Measurements from ENCODE around the gene CREBL2.
"Not testable (repeated sequence)": the region's sequence is repeated elsewhere in the genome, so short reads cannot be mapped to it uniquely, and the experiment has no call there.

The CREBL2 gene

GRCh38 chr12:12598864-12599263 lies 12.8 kb upstream of the CREBL2 start:
- no peak for DNase-seq (ENCODE audit: low read depth, low spot score)

- no peak for DNase-seq (ENCODE audit: low read depth, low spot score)
These were observed 11.7 kb upstream of the CREBL2 start for GRCh38 chr12:12599750-12600643.

- DNase-seq (ENCODE audit: low read depth, low spot score): no peak
These were observed 11.0 kb upstream of the CREBL2 start for GRCh38 chr12:12600659-12601058.

- DNase-seq (ENCODE audit: low read depth, low spot score): no peak
These were observed 6.9 kb upstream of the CREBL2 start for GRCh38 chr12:12604740-12605139.

- no peak for DNase-seq (ENCODE audit: low read depth, low spot score)
These were observed 4.7 kb upstream of the CREBL2 start for GRCh38 chr12:12606781-12607589.

- DNase-seq (ENCODE audit: low read depth, low spot score): no peak
These were observed 3.1 kb upstream of the CREBL2 start for GRCh38 chr12:12608557-12608957.

GRCh38 chr12:12609692-12610091 lies 2.0 kb upstream of the CREBL2 start:
- no peak for DNase-seq (ENCODE audit: low read depth, low spot score)

GRCh38 chr12:12610711-12611110 lies 965 bp upstream of the CREBL2 start:
- no peak for DNase-seq (ENCODE audit: low read depth, low spot score)

- DNase-seq (ENCODE audit: low read depth, low spot score): no peak
These were observed 682 bp downstream of the CREBL2 start for GRCh38 chr12:12612358-12612757.

GRCh38 chr12:12613344-12613743 lies 1.7 kb downstream of the CREBL2 start:
- DNase-seq (ENCODE audit: low read depth, low spot score): no peak

GRCh38 chr12:12614342-12614741 lies 2.7 kb downstream of the CREBL2 start:
- no peak for DNase-seq (ENCODE audit: low read depth, low spot score)

- no peak for DNase-seq (ENCODE audit: low read depth, low spot score)
These were observed 5.0 kb downstream of the CREBL2 start for GRCh38 chr12:12616512-12617310.

GRCh38 chr12:12618064-12618463 lies 6.4 kb downstream of the CREBL2 start:
- not testable (repeated sequence) for DNase-seq (ENCODE audit: low read depth, low spot score)

GRCh38 chr12:12620730-12621315 lies 9.1 kb downstream of the CREBL2 start:
- no peak for DNase-seq (ENCODE audit: low read depth, low spot score)

- no peak for DNase-seq (ENCODE audit: low read depth, low spot score)
These were observed 10.7 kb downstream of the CREBL2 start for GRCh38 chr12:12622418-12622817.

- no peak for DNase-seq (ENCODE audit: low read depth, low spot score)
These were observed 12.9 kb downstream of the CREBL2 start for GRCh38 chr12:12624498-12624992.

GRCh38 chr12:12626471-12626870 lies 14.8 kb downstream of the CREBL2 start:
- DNase-seq (ENCODE audit: low read depth, low spot score): no peak

GRCh38 chr12:12627308-12627827 lies 15.7 kb downstream of the CREBL2 start:
- DNase-seq (ENCODE audit: low read depth, low spot score): no peak

GRCh38 chr12:12628013-12628412 lies 16.3 kb downstream of the CREBL2 start:
- DNase-seq (ENCODE audit: low read depth, low spot score): no peak

GRCh38 chr12:12630850-12631249 lies 19.2 kb downstream of the CREBL2 start:
- no peak for DNase-seq (ENCODE audit: low read depth, low spot score)

- DNase-seq (ENCODE audit: low read depth, low spot score): no peak
These were observed 24.0 kb downstream of the CREBL2 start for GRCh38 chr12:12635651-12636050.
